ENCODE measurements around the gene SP3. TPM values are rescaled to one million over a fixed set of nuclear protein-coding genes. Genes with fewer than 3 reads are reported as not detected.

The SP3 gene
- total RNA-seq, 1 experiment from 2014 or later: 120 TPM

DNA sequence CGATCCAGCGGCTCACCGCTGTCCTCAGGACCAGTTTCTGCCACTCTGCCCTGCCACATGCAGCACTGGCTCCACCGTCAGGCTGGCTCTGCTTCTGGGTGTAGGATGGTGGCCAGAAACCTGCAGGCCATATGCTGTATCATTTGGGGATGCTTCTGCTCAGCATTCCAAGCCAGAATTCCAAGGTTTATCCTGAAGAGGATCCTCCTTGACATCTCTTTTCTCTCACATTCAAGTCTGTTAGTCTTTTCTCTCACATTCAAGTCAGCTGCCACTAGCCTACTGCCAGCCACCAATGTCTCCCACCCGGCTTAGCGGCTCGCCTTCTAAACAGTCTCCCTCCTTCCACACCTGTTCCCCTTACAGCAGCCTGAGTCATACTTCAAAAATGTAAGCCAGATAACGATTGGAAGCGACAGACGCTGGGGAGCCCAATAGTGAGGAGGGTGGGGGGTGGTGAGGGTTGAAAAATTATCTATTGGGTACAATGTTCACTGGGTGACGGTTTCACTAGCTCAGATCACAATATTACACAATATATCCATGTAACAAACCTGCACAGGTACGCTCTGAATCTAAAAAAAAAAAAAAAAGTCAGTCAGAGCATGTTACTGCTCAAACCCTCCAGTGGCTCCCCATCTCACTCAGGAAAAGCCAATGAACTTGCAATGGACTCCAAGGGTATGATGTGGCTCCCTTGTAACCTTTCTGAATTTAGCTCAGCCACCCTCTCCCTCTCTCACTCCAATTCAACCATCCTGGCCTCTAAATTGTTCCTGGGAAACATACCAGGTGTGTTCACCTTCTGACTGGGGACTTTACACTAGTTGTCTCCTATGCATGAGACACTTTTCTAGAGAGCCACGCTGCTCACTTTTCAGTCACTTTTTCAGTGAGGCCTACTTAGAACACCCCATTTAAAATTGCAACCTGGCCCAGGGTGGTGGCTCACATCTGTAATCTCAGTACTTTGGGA, 38.8 kb upstream of the SP3 start:
- H3K4me3 ChIP-seq: no peak overlapping the region
- no peaks in the 10 kb centered on the region for H3K27me3 ChIP-seq (replicated peaks)
- H3K4me1 ChIP-seq (replicated peaks): no peaks in the 10 kb centered on the region
- DNase-seq (ENCODE audit: low read depth in 1 of 2, low spot score in 2 of 2): no peak
- no peaks in the 10 kb centered on the region; the same call in 1 of the 2 replicates for H3K36me3 ChIP-seq
- H3K9me3 ChIP-seq (replicated peaks): no peaks in the 10 kb centered on the region
- no peak overlapping the region for H3K27ac ChIP-seq

DNA sequence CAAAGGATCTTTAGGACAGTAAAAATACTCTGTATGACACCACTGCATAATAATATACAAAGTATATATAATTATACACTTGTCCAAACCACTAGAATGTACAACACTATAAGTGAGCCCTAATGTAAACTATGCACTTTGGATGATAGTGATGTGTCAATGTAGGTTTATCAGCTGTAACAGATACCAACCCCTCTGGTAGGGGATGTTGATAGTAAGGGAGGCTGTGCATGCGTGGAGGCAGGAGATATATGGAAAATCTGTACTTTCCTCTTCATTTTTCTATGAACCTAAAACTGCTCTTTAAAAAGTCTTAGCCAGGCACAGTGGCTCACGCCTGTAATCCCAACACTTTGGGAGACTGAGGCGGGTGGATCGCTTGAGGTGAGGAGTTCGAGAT, 37.5 kb upstream of the SP3 start:
- DNase-seq (ENCODE audit: low read depth in 1 of 2, low spot score in 2 of 2): no peak
- Histone ChIP-seq H3K9me3 (replicated peaks) (no peaks in the 10 kb centered on the region), H3K27ac (no peak overlapping the region), H3K4me1 (replicated peaks) (peaks cover 8% of the 10 kb centered on the region), H3K36me3 (no peaks in the 10 kb centered on the region; the same call in 1 of the 2 replicates), H3K27me3 (replicated peaks) (no peaks in the 10 kb centered on the region), H3K4me3 (no peak overlapping the region)

DNA sequence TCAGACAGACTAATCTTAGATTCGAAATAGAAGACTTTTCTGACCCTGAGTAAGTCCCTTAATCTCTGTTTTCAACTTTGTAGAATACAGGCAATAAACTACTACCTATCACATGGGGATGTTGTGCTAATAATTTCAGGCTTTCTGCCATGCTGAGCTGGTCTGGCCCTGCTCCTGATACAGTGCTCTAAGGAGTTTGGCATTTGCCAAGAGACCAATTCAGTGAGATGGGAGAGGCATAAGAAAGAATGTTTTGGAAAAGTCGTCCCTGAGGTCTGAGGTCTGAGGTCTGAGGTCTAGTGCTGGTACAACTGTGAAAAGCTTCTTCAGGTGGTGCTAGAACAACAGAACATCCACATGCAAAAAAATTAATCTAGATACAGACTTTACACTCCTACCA, 35.9 kb upstream of the SP3 start:
- H3K4me3 ChIP-seq: no peak overlapping the region

DNA sequence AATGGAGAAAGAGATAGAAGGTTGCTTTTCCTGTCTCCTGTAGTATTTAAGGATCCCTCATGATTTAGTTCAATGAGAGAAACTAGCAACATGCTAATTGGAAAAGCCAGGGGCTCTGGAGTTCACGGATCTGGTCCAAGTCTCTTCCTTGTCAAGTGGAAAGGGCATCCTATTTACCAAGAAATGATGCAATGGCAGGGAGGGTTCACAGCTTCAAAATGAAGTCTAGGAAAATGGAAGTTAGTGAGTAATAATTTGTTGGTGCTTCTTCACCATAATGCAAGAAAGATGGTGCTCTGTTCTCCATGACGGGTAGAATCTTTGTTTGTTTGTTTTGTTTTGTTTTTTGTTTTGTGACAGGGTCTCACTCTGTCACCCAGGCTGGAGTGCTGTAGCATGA, 34.6 kb upstream of the SP3 start:
- no peak for DNase-seq (ENCODE audit: low read depth in 1 of 2, low spot score in 2 of 2)
- H3K36me3 ChIP-seq: no peaks in the 10 kb centered on the region; the same call in 1 of the 2 replicates
- H3K9me3 ChIP-seq (replicated peaks): no peaks in the 10 kb centered on the region
- no peak overlapping the region for H3K4me3 ChIP-seq
- H3K27me3 ChIP-seq (replicated peaks): no peaks in the 10 kb centered on the region
- H3K4me1 ChIP-seq (replicated peaks): peaks cover 8% of the 10 kb centered on the region
- H3K27ac ChIP-seq: no peak overlapping the region

More for the DNA sequence above, 35.9 kb upstream of the SP3 start:
- DNase-seq (ENCODE audit: low read depth in 1 of 2, low spot score in 2 of 2): no peak
- Histone ChIP-seq H3K36me3 (no peaks in the 10 kb centered on the region; the same call in 1 of the 2 replicates), H3K4me1 (replicated peaks) (peaks cover 8% of the 10 kb centered on the region), H3K27me3 (replicated peaks) (no peaks in the 10 kb centered on the region), H3K27ac (no peak overlapping the region), H3K9me3 (replicated peaks) (no peaks in the 10 kb centered on the region)

DNA sequence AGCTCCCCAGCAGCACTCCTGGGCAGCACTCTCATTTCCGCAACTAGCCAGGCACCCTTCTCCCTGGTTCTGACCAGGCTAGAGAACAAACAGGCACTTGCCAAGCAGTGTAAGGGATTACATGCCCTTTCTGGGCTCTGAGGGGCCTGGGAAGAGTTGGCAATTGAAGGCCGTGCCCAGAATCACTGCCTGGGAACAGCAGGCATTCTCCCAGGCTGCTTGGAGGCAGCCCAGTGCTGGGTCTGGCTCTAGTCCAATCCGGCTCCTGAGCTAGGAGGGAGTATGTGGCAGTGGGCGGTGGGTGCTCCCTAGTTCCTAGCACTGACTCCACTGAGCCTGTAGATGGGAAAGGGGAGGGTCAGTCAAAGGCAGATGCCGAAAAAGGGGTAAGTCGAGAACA, 34.1 kb upstream of the SP3 start:
- no peak overlapping the region for H3K4me3 ChIP-seq
- no peaks in the 10 kb centered on the region for H3K9me3 ChIP-seq (replicated peaks)
- no peaks in the 10 kb centered on the region; the same call in 1 of the 2 replicates for H3K36me3 ChIP-seq
- DNase-seq (ENCODE audit: low read depth in 1 of 2, low spot score in 2 of 2): no peak
- H3K4me1 ChIP-seq (replicated peaks): peaks cover 8% of the 10 kb centered on the region
- H3K27me3 ChIP-seq (replicated peaks): no peaks in the 10 kb centered on the region
- H3K27ac ChIP-seq: no peak overlapping the region

DNA sequence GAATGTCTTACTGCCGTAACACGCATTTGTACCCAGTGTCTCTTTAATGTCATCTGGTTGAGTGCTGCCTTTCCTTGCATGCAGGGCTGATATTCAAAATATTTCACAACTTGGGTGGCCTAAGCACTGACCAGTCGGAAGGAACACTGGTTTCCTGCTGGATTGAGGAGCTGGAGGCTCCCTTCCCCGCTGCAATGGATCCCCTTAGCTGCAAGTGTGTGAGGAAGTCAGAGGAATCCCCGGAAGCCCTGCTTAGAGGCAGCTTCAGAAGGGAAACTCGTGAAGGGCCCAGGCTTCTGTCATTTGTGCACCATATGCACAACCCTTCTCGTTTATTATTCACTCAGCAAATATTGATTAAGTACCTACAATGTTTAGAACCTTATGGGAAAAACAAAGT, 33.2 kb upstream of the SP3 start:
- Histone ChIP-seq H3K9me3 (replicated peaks) (no peaks in the 10 kb centered on the region), H3K27ac (no peak overlapping the region), H3K27me3 (replicated peaks) (no peaks in the 10 kb centered on the region), H3K4me1 (replicated peaks) (peaks cover 8% of the 10 kb centered on the region), H3K36me3 (no peaks in the 10 kb centered on the region; the same call in 1 of the 2 replicates), H3K4me3 (no peak overlapping the region)
- peak in 1 of 2 experiments; percentile 26 for DNase-seq (ENCODE audit: low read depth in 1 of 2, low spot score in 2 of 2)

DNA sequence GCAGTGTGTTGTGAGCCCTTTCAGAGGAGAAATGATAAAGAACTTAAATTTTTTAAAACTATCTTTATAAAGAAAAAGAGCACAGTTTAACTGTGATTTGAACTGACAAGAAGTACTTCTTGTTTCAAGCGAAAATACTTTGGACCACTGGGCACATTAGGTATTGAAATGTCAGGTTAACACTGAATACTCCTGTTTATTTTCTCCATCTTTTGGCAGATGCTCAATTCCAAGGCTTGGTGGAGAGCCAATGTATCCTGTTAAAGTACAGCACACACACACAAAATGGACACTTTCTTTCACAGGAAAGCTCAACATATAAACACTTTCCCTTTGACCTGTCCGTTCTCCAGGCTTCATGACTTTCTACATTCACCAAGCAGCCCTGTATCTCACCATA, 32.6 kb upstream of the SP3 start:
- Histone ChIP-seq H3K4me1 (replicated peaks) (peaks cover 8% of the 10 kb centered on the region), H3K4me3 (no peak overlapping the region), H3K36me3 (no peaks in the 10 kb centered on the region; the same call in 1 of the 2 replicates), H3K9me3 (replicated peaks) (no peaks in the 10 kb centered on the region), H3K27ac (no peak overlapping the region), H3K27me3 (replicated peaks) (no peaks in the 10 kb centered on the region)
- no peak for DNase-seq (ENCODE audit: low read depth in 1 of 2, low spot score in 2 of 2)

DNA sequence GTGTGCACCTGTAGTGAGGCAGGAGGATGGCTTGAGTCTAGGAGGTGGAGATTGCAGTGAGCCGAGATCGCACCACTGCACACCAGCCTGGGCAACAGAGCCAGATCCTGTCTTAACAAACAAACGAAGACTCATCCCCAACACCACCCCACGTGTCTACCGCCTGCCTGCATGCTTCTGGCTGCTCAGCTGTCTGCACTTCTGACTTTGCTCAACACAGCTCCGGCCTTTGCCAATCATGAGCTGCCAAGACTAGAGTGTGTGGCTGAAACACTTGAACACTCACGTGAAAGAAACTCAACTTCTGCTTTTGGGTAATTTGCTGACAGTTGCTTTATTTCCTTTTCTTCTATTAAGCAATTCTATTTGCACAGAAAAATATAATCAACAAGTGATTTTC, 32.1 kb upstream of the SP3 start:
- Histone ChIP-seq H3K9me3 (replicated peaks) (no peaks in the 10 kb centered on the region), H3K27me3 (replicated peaks) (no peaks in the 10 kb centered on the region), H3K4me1 (replicated peaks) (peaks cover 8% of the 10 kb centered on the region), H3K27ac (no peak overlapping the region), H3K36me3 (no peaks in the 10 kb centered on the region; the same call in 1 of the 2 replicates), H3K4me3 (no peak overlapping the region)
- no peak for DNase-seq (ENCODE audit: low read depth in 1 of 2, low spot score in 2 of 2)

DNA sequence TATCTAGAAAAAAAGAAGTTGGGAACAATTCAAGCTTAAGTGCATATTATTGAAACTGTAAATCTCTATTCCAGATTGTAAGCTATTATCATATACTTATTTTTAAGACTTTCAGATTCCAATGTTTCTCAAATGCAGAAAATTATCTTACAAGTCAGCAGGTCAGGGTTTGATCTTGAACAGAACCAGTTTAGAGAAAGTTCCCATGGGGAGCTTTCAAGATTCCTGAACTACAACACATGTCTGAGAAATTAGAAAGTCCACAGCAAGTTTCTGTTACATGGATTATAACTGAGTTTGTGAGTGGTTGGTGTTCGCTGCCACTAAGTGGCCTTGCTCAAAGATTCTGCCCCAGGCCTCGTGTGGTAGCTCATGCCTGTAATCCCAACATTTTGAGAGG, 31.6 kb upstream of the SP3 start:
- Histone ChIP-seq H3K27me3 (replicated peaks) (no peaks in the 10 kb centered on the region), H3K27ac (no peak overlapping the region), H3K4me3 (no peak overlapping the region), H3K4me1 (replicated peaks) (peaks cover 9% of the 10 kb centered on the region), H3K36me3 (no peaks in the 10 kb centered on the region; the same call in 1 of the 2 replicates), H3K9me3 (replicated peaks) (no peaks in the 10 kb centered on the region)
- no peak for DNase-seq (ENCODE audit: low read depth in 1 of 2, low spot score in 2 of 2)

DNA sequence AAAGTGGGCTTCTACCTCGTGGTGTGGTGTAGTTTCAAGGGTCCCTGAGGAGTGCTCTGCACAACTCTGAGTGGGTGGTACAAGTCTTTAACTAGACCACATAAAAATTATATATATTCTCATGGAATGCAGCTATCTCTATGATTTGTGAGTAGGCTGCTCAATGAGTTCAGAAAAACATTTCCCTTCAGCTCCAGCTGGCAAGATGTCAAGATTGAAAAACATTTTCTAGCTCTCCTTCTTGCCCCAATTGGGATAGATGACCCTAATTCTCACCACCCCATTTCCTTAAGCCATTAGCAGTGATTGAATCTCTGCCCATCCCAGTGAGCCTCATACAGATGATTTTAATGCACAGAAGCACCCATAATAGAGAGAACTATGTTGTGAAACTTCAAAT, 28.3 kb upstream of the SP3 start:
- no peak overlapping the region for H3K27ac ChIP-seq
- H3K4me1 ChIP-seq (replicated peaks): peaks cover 8% of the 10 kb centered on the region
- peak in 1 of 2 experiments; percentile 3 for DNase-seq (ENCODE audit: low read depth in 1 of 2, low spot score in 2 of 2)

DNA sequence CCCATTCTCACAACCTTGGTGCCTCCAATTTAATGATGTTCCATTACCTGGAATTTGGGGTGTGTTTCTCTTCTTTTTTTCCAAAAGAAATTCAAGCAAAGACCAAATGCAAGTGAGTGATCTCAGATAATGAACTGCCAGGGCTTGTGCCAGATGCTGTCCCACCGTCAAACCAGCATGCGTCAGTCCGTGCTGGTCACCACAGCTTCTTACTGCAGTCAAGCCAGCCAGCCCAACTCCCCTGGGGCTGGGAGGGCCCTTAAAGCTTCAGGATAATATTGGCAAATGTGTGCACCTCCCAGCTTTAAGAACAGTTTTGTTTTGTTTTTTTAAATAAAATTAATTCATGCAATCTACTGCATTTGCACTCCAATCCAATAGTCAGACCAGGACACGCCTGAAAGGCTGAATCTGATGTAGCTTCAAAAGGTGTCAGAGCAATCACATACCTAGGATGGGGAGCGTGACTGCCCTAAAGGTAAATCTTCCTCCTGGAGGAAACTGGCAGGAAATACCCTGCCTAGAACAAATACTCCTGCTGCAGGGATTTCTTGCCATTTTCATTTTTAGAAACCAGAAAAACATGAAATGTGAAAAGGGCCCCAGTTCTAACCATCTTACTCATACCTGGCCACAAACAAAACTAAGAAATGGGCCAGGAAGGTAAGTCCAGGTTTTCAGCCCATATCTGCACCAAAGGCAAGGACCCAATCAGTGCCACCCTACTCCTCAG, 26.8 kb upstream of the SP3 start:
- Histone ChIP-seq H3K36me3 (no peaks in the 10 kb centered on the region), H3K27ac (no peak overlapping the region), H3K4me1 (replicated peaks) (peaks cover 2% of the 10 kb centered on the region; the same call in 1 of the 2 replicates), H3K27me3 (replicated peaks) (no peaks in the 10 kb centered on the region), H3K9me3 (replicated peaks) (no peaks in the 10 kb centered on the region), H3K4me3 (no peak overlapping the region)
- peak in 1 of 2 experiments; percentile 18 for DNase-seq (ENCODE audit: low read depth in 1 of 2, low spot score in 2 of 2)

More for the DNA sequence above, 28.3 kb upstream of the SP3 start:
- H3K4me3 ChIP-seq: no peak overlapping the region
- H3K27me3 ChIP-seq (replicated peaks): no peaks in the 10 kb centered on the region
- H3K36me3 ChIP-seq: no peaks in the 10 kb centered on the region
- no peaks in the 10 kb centered on the region for H3K9me3 ChIP-seq (replicated peaks)

DNA sequence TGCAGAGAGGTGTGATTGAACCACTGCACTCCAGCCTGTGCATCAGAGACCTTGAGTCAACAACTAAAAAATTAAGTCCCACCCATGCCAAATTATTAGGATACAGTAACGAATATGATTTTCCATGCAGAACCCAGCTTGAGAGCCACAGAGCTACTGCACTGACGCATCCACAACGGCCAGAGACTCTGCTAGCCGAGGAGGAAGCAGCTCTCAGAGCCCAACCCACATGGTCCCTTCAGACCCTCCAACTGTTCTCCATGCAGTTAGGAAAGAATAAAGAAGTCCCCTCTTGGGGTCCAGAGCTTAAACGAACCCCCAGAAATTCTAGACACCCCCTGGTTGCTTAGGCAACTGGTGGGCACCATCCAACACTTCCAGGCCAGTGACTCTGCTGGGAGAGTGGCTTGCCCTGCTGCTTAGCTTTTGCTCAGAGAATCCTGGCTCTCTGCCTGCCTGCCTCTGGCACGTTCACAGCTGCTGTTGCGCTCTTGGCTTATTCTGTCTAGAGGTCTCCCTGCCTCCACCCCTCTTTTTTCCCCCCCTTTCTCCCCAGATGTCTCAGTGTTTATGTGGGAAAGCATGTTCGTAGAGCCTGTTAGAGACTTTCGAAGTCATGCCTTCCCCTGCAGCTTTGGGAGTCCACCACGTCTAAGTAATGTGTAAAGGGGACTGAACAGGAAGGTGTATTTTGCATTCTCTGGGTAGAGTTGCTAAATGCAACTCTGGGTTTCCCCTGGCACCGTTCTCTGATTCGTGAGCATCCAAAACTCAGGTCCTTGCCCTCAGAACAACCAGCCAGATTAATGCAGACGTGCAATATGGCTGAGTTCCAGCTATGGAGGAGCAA, 26.0 kb upstream of the SP3 start:
- Histone ChIP-seq H3K9me3 (replicated peaks) (no peaks in the 10 kb centered on the region), H3K36me3 (no peaks in the 10 kb centered on the region), H3K27ac (no peak overlapping the region), H3K27me3 (replicated peaks) (no peaks in the 10 kb centered on the region), H3K4me3 (no peak overlapping the region), H3K4me1 (replicated peaks) (peaks cover 2% of the 10 kb centered on the region; the same call in 1 of the 2 replicates)
- peak in 1 of 2 experiments; percentile 25 for DNase-seq (ENCODE audit: low read depth in 1 of 2, low spot score in 2 of 2)

DNA sequence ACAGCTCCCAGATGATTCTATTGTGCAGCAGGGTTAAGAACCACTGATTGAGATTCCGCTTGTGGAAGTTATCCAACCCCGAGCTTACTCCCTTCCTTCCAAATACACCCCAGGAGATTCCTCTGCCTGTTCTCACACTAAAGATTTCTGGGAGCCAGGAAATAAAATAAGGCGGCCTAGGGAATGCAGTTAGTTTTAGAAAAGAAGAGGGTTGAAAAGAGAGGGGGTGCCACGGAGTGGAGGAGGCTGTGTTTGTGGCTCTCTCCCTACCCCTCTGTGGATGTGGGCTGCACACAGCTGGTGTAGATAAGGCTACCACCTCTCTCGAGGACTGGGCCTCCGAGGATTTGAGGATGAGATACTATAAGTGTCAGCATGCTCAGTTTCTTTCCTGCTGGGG, 25.1 kb upstream of the SP3 start:
- Histone ChIP-seq H3K4me3 (no peak overlapping the region), H3K4me1 (replicated peaks) (peaks cover 2% of the 10 kb centered on the region; the same call in 1 of the 2 replicates), H3K36me3 (no peaks in the 10 kb centered on the region), H3K27me3 (replicated peaks) (no peaks in the 10 kb centered on the region), H3K9me3 (replicated peaks) (no peaks in the 10 kb centered on the region), H3K27ac (no peak overlapping the region)
- peak in 1 of 2 experiments; percentile 13 for DNase-seq (ENCODE audit: low read depth in 1 of 2, low spot score in 2 of 2)

Measured in SJSA1 (cell line).